Measurements from ENCODE around the gene MDH2. TPM values are rescaled to one million over a fixed set of nuclear protein-coding genes. Genes with fewer than 3 reads are reported as not detected.

The MDH2 gene
- total and polyA plus RNA-seq, 2 of the 8 experiments (the other 6 are each of a cell fraction or from before 2014, with no cell fraction given): 203 to 254 TPM

DNA sequence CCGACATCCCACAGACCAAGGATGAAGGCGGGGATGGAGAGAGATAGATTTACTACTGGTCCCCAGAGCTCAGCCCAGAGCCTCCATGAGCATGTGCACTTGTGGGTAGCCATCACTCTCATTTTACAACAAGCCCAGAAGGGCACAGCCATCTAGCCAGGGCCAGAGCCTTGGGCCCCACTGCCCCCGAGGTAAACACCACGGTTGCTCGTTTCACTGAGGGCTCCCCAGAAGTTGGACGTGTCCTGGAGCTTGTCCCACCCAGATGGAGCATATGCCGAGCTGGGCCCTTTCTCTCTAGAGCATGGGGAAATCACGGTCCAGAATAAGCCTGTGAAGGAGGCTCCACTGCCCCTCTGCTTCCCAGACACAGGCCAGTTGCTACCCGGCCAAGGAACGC, 44.6 kb upstream of the MDH2 start:
- no peak overlapping the region for H2BK20ac ChIP-seq (ENCODE audit: low read length)
- WGBS, 2 experiments (ENCODE audit: extremely low coverage in 1 of 2, insufficient coverage in 1 of 2, insufficient read length in 1 of 2, insufficient replicate concordance in 2 of 2, low coverage in 1 of 2, low lambda C conversion rate in 2 of 2, missing lambda C conversion rate in 1 of 2): 93% methylated on average over 6 of the region's 10 CpGs; no CpG with 5 or more reads in 1 of the 2 experiments
- H4K91ac ChIP-seq (replicated peaks; ENCODE audit: insufficient read length, low read length): no peak overlapping the region
- H2BK12ac ChIP-seq (ENCODE audit: low read depth, low read length): no peak overlapping the region
- H3K9me3 ChIP-seq (ENCODE audit: insufficient read depth in 2 of 2, low read depth in 1 of 2, low read length in 1 of 2): no peaks in the 10 kb centered on the region
- H2BK120ac ChIP-seq (replicated peaks; ENCODE audit: low read depth, low read length): no peak overlapping the region
- no peak overlapping the region for H2BK5ac ChIP-seq (ENCODE audit: low read depth, low read length)
- no peaks in the 10 kb centered on the region for H3K4me1 ChIP-seq (replicated peaks in 1 of 4; ENCODE audit: control insufficient read depth in 3 of 4, insufficient read depth in 4 of 4, low read length in 3 of 4)
- H3K79me2 ChIP-seq (ENCODE audit: control insufficient read depth in 1 of 2, insufficient read depth in 2 of 2, low read length in 2 of 2): no peaks in the 10 kb centered on the region
- TF ChIP-seq MAFK (IDR thresholded peaks at IDR 0.05; ENCODE audit: low read depth, low read length) (no peak), SIX5 (IDR thresholded peaks at IDR 0.05; ENCODE audit: low read depth, low read length) (no peak), POU5F1 (IDR thresholded peaks at IDR 0.05; ENCODE audit: low read depth, low read length) (no peak), SP1 (IDR thresholded peaks at IDR 0.05; ENCODE audit: low read depth, low read length) (no peak)
- TF ChIP-seq, protein P1, sequence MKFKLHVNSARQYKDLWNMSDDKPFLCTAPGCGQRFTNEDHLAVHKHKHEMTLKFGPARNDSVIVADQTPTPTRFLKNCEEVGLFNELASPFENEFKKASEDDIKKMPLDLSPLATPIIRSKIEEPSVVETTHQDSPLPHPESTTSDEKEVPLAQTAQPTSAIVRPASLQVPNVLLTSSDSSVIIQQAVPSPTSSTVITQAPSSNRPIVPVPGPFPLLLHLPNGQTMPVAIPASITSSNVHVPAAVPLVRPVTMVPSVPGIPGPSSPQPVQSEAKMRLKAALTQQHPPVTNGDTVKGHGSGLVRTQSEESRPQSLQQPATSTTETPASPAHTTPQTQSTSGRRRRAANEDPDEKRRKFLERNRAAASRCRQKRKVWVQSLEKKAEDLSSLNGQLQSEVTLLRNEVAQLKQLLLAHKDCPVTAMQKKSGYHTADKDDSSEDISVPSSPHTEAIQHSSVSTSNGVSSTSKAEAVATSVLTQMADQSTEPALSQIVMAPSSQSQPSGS (IDR thresholded peaks at IDR 0.05; ENCODE audit: low read length): no peak
- H2AK5ac ChIP-seq (ENCODE audit: low read depth, low read length): no peak overlapping the region
- H3K14ac ChIP-seq (ENCODE audit: insufficient read length): no peak overlapping the region
- H3K4me3 ChIP-seq (ENCODE audit: extremely low read depth in 1 of 4, insufficient read depth in 2 of 4, low read depth in 3 of 4, low read length in 4 of 4): no peak overlapping the region
- no peak overlapping the region for H4K5ac ChIP-seq (ENCODE audit: insufficient read length, low read depth, low read length)
- no peaks in the 10 kb centered on the region for H4K20me1 ChIP-seq (replicated peaks in 1 of 2; ENCODE audit: control insufficient read depth in 1 of 2, insufficient read depth in 2 of 2, low read length in 2 of 2)
- ChIA-PET CTCF (ENCODE audit: partially characterized antibody) (interaction anchor here (0.7 to 3.3 kb wide), 3 partner anchors 12 to 60 kb away, joined by 3 to 18 read pairs (median 3); no protein-coding TSS in a partner anchor), POLR2A (ENCODE audit: partially characterized antibody) (no interaction called here)
- H3K36me3 ChIP-seq (ENCODE audit: control insufficient read depth in 2 of 4, insufficient read depth in 4 of 4, low read length in 3 of 4): peaks cover 0 to 4% (median 0%) of the 10 kb centered on the region in 4 experiments; a peak in 1 of 8 replicates
- DNase-seq (ENCODE audit: low read depth in 1 of 2, low spot score in 2 of 2) (no peak), FAIRE-seq (no peak)
- H3K18ac ChIP-seq (ENCODE audit: extremely low read depth, low read length): no peak overlapping the region
- H3K27ac ChIP-seq (ENCODE audit: low read depth, low read length): no peak overlapping the region
- H3K4ac ChIP-seq (replicated peaks; ENCODE audit: insufficient read length, low read depth, low read length): no peak overlapping the region
- no peak overlapping the region for H3K4me2 ChIP-seq (ENCODE audit: insufficient read depth in 1 of 2, low read depth in 2 of 2, low read length in 2 of 2)
- H2BK15ac ChIP-seq (ENCODE audit: low read length): no peak overlapping the region
- H3K9ac ChIP-seq (replicated peaks in 1 of 4; ENCODE audit: extremely low read depth in 1 of 4, low read depth in 3 of 4, low read length in 3 of 4): no peak overlapping the region
- no peak overlapping the region for H2AFZ ChIP-seq (ENCODE audit: low read length)
- no peaks in the 10 kb centered on the region for H3K23me2 ChIP-seq (ENCODE audit: low read depth, low read length)
- H3K56ac ChIP-seq (replicated peaks; ENCODE audit: insufficient read length, low read depth, low read length): no peak overlapping the region
- no peak overlapping the region for H3K23ac ChIP-seq (ENCODE audit: insufficient read length)
- no peaks in the 10 kb centered on the region for H3K27me3 ChIP-seq (replicated peaks in 1 of 4; ENCODE audit: control insufficient read depth in 3 of 4, extremely low read depth in 1 of 4, insufficient read depth in 3 of 4, low read length in 3 of 4)
- H4K8ac ChIP-seq (ENCODE audit: extremely low read depth, insufficient read depth, low read length): no peak overlapping the region
- H3K79me1 ChIP-seq (ENCODE audit: low read depth, low read length): no peaks in the 10 kb centered on the region
